Measurements from ENCODE around the gene H3-3A. TPM values are rescaled to one million over a fixed set of nuclear protein-coding genes. Genes with fewer than 3 reads are reported as not detected.
A peak's percentile ranks its signal among the peaks of the same experiment; 100 is the strongest.

H3-3A gene
- total and polyA plus RNA-seq, 2 of the 8 experiments (the other 6 are each of a cell fraction or from before 2014, with no cell fraction given), result 1,157 to 1,223 TPM

- TF ChIP-seq CTCF (IDR thresholded peaks at IDR 0.05; ENCODE audit: control extremely low read depth in 1 of 3, insufficient read depth in 1 of 3, low read depth in 1 of 3, low read length in 3 of 3) (peak in 1 of 3 experiments; percentile 10; a peak in 1 of 4 replicates), CHD2 (IDR thresholded peaks at IDR 0.05; ENCODE audit: low read length) (no peak), RAD21 (IDR thresholded peaks at IDR 0.05 in 1 of 2, conservative IDR thresholded peaks at IDR 0.05 in 1 of 2; ENCODE audit: low read depth in 2 of 2, low read length in 2 of 2) (peak; percentile 14 to 38; a peak in 2 of 4 replicates)
- H3K56ac ChIP-seq (replicated peaks; ENCODE audit: insufficient read length, low read depth, low read length), result no peak overlapping the region
- DNase-seq (ENCODE audit: low read depth in 1 of 2, low spot score in 2 of 2) (no peak), FAIRE-seq (no peak)
- no peak overlapping the region for H3K23ac ChIP-seq (ENCODE audit: insufficient read length)
- no peak overlapping the region for H4K8ac ChIP-seq (ENCODE audit: extremely low read depth, insufficient read depth, low read length)
- no peaks in the 10 kb centered on the region for H3K79me2 ChIP-seq (ENCODE audit: control insufficient read depth in 1 of 2, insufficient read depth in 2 of 2, low read length in 2 of 2)
- H2BK15ac ChIP-seq (ENCODE audit: low read length), result no peak overlapping the region
- ChIA-PET POLR2A (ENCODE audit: partially characterized antibody) (interaction anchor here (0.5 to 5.7 kb wide), 8 partner anchors 9 to 57 kb away, joined by 3 to 48 read pairs (median 8); partner anchors contain the start of gene H3-3A), CTCF (ENCODE audit: partially characterized antibody) (interaction anchor here (0.6 to 5.7 kb wide), 4 partner anchors 7 to 70 kb away, joined by 3 to 35 read pairs (median 25); no protein-coding TSS in a partner anchor)
- H3K36me3 ChIP-seq (ENCODE audit: control insufficient read depth in 2 of 4, insufficient read depth in 4 of 4, low read length in 3 of 4), result no peaks in the 10 kb centered on the region
- peak overlapping the region; percentile 55 for H4K5ac ChIP-seq (ENCODE audit: insufficient read length, low read depth, low read length)
- H3K27me3 ChIP-seq (replicated peaks in 1 of 4; ENCODE audit: control insufficient read depth in 3 of 4, extremely low read depth in 1 of 4, insufficient read depth in 3 of 4, low read length in 3 of 4), result peaks cover 0 to 6% (median 3%) of the 10 kb centered on the region in 4 experiments; a peak in 5 of 7 replicates
- 64% methylated on average over 3 of the region's 3 CpGs; no CpG with 5 or more reads in 1 of the 2 experiments for WGBS, 2 experiments (ENCODE audit: extremely low coverage in 1 of 2, insufficient coverage in 1 of 2, insufficient read length in 1 of 2, insufficient replicate concordance in 2 of 2, low coverage in 1 of 2, low lambda C conversion rate in 2 of 2, missing lambda C conversion rate in 1 of 2)
- peaks cover 0 to 5% of the 10 kb centered on the region in 2 experiments; a peak in 1 of 4 replicates for H3K9me3 ChIP-seq (ENCODE audit: insufficient read depth in 2 of 2, low read depth in 1 of 2, low read length in 1 of 2)
- H2BK20ac ChIP-seq (ENCODE audit: low read length), result peak overlapping the region; percentile 40; the same call in 1 of the 2 replicates
- no peak overlapping the region for H2AK5ac ChIP-seq (ENCODE audit: low read depth, low read length)
- no peaks in the 10 kb centered on the region; the same call in 1 of the 2 replicates for H3K79me1 ChIP-seq (ENCODE audit: low read depth, low read length)
- H3K23me2 ChIP-seq (ENCODE audit: low read depth, low read length), result peaks cover 14% of the 10 kb centered on the region; the same call in 1 of the 2 replicates
- H3K18ac ChIP-seq (ENCODE audit: extremely low read depth, low read length), result peak overlapping the region; percentile 84
- H3K14ac ChIP-seq (ENCODE audit: insufficient read length), result no peak overlapping the region
- no peak overlapping the region for H2AFZ ChIP-seq (ENCODE audit: low read length)
- no peak overlapping the region for H3K27ac ChIP-seq (ENCODE audit: low read depth, low read length)
- H2BK12ac ChIP-seq (ENCODE audit: low read depth, low read length), result no peak overlapping the region
- H3K4me3 ChIP-seq (ENCODE audit: extremely low read depth in 1 of 4, insufficient read depth in 2 of 4, low read depth in 3 of 4, low read length in 4 of 4), result peak overlapping the region in 1 of 4 experiments; percentile 83; a peak in 2 of 8 replicates
- peaks cover 13 to 30% (median 24%) of the 10 kb centered on the region in 4 experiments for H3K4me1 ChIP-seq (replicated peaks in 1 of 4; ENCODE audit: control insufficient read depth in 3 of 4, insufficient read depth in 4 of 4, low read length in 3 of 4)
- peak overlapping the region; percentile 8; the same call in 1 of the 2 replicates for H2BK5ac ChIP-seq (ENCODE audit: low read depth, low read length)
- peak overlapping the region; percentile 48 for H2BK120ac ChIP-seq (replicated peaks; ENCODE audit: low read depth, low read length)
- H3K9ac ChIP-seq (replicated peaks in 1 of 4; ENCODE audit: extremely low read depth in 1 of 4, low read depth in 3 of 4, low read length in 3 of 4), result no peak overlapping the region
- H3K4me2 ChIP-seq (ENCODE audit: insufficient read depth in 1 of 2, low read depth in 2 of 2, low read length in 2 of 2), result peak overlapping the region; percentile 79 to 84; a peak in 2 of 4 replicates
- H4K91ac ChIP-seq (replicated peaks; ENCODE audit: insufficient read length, low read length), result peak overlapping the region; percentile 48
- H4K20me1 ChIP-seq (replicated peaks in 1 of 2; ENCODE audit: control insufficient read depth in 1 of 2, insufficient read depth in 2 of 2, low read length in 2 of 2), result no peaks in the 10 kb centered on the region
- no peak overlapping the region for H3K4ac ChIP-seq (replicated peaks; ENCODE audit: insufficient read length, low read depth, low read length)
Measured at GRCh38 chr1:226112626-226113025, 50.1 kb downstream of the H3-3A start.

All from H1 (cell line).